ENCODE measurements around the gene DLX4.

The DLX4 gene

GRCh38 chr17:49971199-49971847 is 2.3 kb downstream of the DLX4 start:
- no peaks in the 10 kb centered on the region for H3K9me3 ChIP-seq (ENCODE audit: insufficient read depth, low read length, severe bottlenecking)
- no peak for TF ChIP-seq CTCF (IDR thresholded peaks at IDR 0.05; ENCODE audit: borderline replicate concordance, extremely low read depth, low read length, poor library complexity, severe bottlenecking)
- TF ChIP-seq EZH2 (IDR thresholded peaks at IDR 0.05; ENCODE audit: borderline replicate concordance, low read depth, low read length, severe bottlenecking): no peak
- H3K79me2 ChIP-seq (ENCODE audit: insufficient read depth, low read length): no peaks in the 10 kb centered on the region
- H3K4me2 ChIP-seq (ENCODE audit: insufficient read depth, low read length): no peak overlapping the region
- H3K27ac ChIP-seq (ENCODE audit: low read length): no peak overlapping the region
- no peak overlapping the region for H3K4me3 ChIP-seq (ENCODE audit: low read depth in 1 of 2, low read length in 2 of 2)
- H2AFZ ChIP-seq (ENCODE audit: low read depth, low read length): no peak overlapping the region
- DNase-seq (no peak), ATAC-seq (ENCODE audit: insufficient read depth, low read depth) (no peak)
- H3K9ac ChIP-seq (ENCODE audit: low read depth, low read length): no peak overlapping the region
- peaks cover 3% of the 10 kb centered on the region; the same call in 1 of the 2 replicates for H4K20me1 ChIP-seq (ENCODE audit: insufficient read depth, low read length)
- H3K36me3 ChIP-seq (ENCODE audit: insufficient read depth, low read length): no peaks in the 10 kb centered on the region
- peaks cover 40% of the 10 kb centered on the region for H3K27me3 ChIP-seq (ENCODE audit: insufficient read depth, low read length, poor library complexity)
- H3K4me1 ChIP-seq (ENCODE audit: insufficient read depth, low read length): no peaks in the 10 kb centered on the region

- no peak overlapping the region for H2AFZ ChIP-seq (ENCODE audit: low read depth, low read length)
- no peaks in the 10 kb centered on the region for H3K4me1 ChIP-seq (ENCODE audit: insufficient read depth, low read length)
These were observed 3.0 kb downstream of the DLX4 start for GRCh38 chr17:49971848-49972485.

GRCh38 chr17:49972486-49973270 is 3.7 kb downstream of the DLX4 start:
- Histone ChIP-seq H3K4me3 (ENCODE audit: low read depth in 1 of 2, low read length in 2 of 2) (no peak overlapping the region), H4K20me1 (ENCODE audit: insufficient read depth, low read length) (peaks cover 3% of the 10 kb centered on the region; the same call in 1 of the 2 replicates), H2AFZ (ENCODE audit: low read depth, low read length) (no peak overlapping the region), H3K27ac (ENCODE audit: low read length) (no peak overlapping the region), H3K4me2 (ENCODE audit: insufficient read depth, low read length) (no peak overlapping the region), H3K79me2 (ENCODE audit: insufficient read depth, low read length) (no peaks in the 10 kb centered on the region), H3K9me3 (ENCODE audit: insufficient read depth, low read length, severe bottlenecking) (no peaks in the 10 kb centered on the region), H3K36me3 (ENCODE audit: insufficient read depth, low read length) (no peaks in the 10 kb centered on the region), H3K9ac (ENCODE audit: low read depth, low read length) (no peak overlapping the region), H3K4me1 (ENCODE audit: insufficient read depth, low read length) (no peaks in the 10 kb centered on the region), H3K27me3 (ENCODE audit: insufficient read depth, low read length, poor library complexity) (peaks cover 38% of the 10 kb centered on the region)
- DNase-seq (no peak), ATAC-seq (ENCODE audit: insufficient read depth, low read depth) (no peak)
- no peak for TF ChIP-seq CTCF (IDR thresholded peaks at IDR 0.05; ENCODE audit: borderline replicate concordance, extremely low read depth, low read length, poor library complexity, severe bottlenecking)
- no peak for TF ChIP-seq EZH2 (IDR thresholded peaks at IDR 0.05; ENCODE audit: borderline replicate concordance, low read depth, low read length, severe bottlenecking)

More at GRCh38 chr17:49971848-49972485, 3.0 kb downstream of the DLX4 start:
- peaks cover 40% of the 10 kb centered on the region for H3K27me3 ChIP-seq (ENCODE audit: insufficient read depth, low read length, poor library complexity)
- ATAC-seq (ENCODE audit: insufficient read depth, low read depth) (no peak), DNase-seq (no peak)
- no peaks in the 10 kb centered on the region for H3K9me3 ChIP-seq (ENCODE audit: insufficient read depth, low read length, severe bottlenecking)
- H3K4me3 ChIP-seq (ENCODE audit: low read depth in 1 of 2, low read length in 2 of 2): no peak overlapping the region
- no peaks in the 10 kb centered on the region for H3K36me3 ChIP-seq (ENCODE audit: insufficient read depth, low read length)
- H3K4me2 ChIP-seq (ENCODE audit: insufficient read depth, low read length): no peak overlapping the region
- H3K27ac ChIP-seq (ENCODE audit: low read length): no peak overlapping the region
- H3K9ac ChIP-seq (ENCODE audit: low read depth, low read length): no peak overlapping the region
- peaks cover 3% of the 10 kb centered on the region; the same call in 1 of the 2 replicates for H4K20me1 ChIP-seq (ENCODE audit: insufficient read depth, low read length)
- H3K79me2 ChIP-seq (ENCODE audit: insufficient read depth, low read length): no peaks in the 10 kb centered on the region
- TF ChIP-seq CTCF (IDR thresholded peaks at IDR 0.05; ENCODE audit: borderline replicate concordance, extremely low read depth, low read length, poor library complexity, severe bottlenecking): no peak
- no peak for TF ChIP-seq EZH2 (IDR thresholded peaks at IDR 0.05; ENCODE audit: borderline replicate concordance, low read depth, low read length, severe bottlenecking)
